Psoas muscle (tissue), 8 donors: Measurements from ENCODE around the gene ELMO1. TPM values are rescaled to one million over a fixed set of nuclear protein-coding genes. Genes with fewer than 3 reads are reported as not detected.

Source experiments
- ATAC-seq, 4 donors: fragments of 200-7000 bp; cut with Tn5 transposase; one replicate each; pipeline ENCODE4 v1.9.1; 2020; ENCODE audit warnings: moderate library complexity in 3 of 4, mild to moderate bottlenecking in 2 of 4
- DNase-seq, 2 donors: peaks; one replicate each; pipeline ENCODE4 v3.0.0-alpha.2; 2020
- H3K27ac ChIP-seq: fragments of 200-600 bp; one replicate; pipeline ENCODE4 v1.8.0; 2022
- H3K27me3 ChIP-seq, 3 donors: fragments of 200-600 bp in 1 of 3; one replicate each; pipeline versions ENCODE4 v1.6.1 to v1.8.0; 2013 to 2022; ENCODE audit warnings: low read length in 2 of 3, mild to moderate bottlenecking in 2 of 3, moderate library complexity in 1 of 3; ENCODE audit not compliant: insufficient read depth in 3 of 3
- H3K36me3 ChIP-seq, 2 donors: fragments of 200-600 bp in 1 of 2; one replicate each; pipeline versions ENCODE4 v1.6.1 to v1.8.0; 2013 to 2022; ENCODE audit warnings: low read depth in 1 of 2, mild to moderate bottlenecking in 1 of 2, moderate library complexity in 1 of 2; ENCODE audit not compliant: insufficient read depth in 1 of 2
- H3K4me1 ChIP-seq: fragments of 200-600 bp; one replicate; pipeline ENCODE4 v1.8.0; 2022
- H3K4me3 ChIP-seq: fragments of 200-600 bp; one replicate; pipeline ENCODE4 v1.8.0; 2022; ENCODE audit warnings: mild to moderate bottlenecking
- H3K9me3 ChIP-seq: fragments of 200-600 bp; one replicate; pipeline ENCODE4 v1.8.0; 2022
- CTCF ChIP-seq: fragments of 200-600 bp; IDR thresholded peaks from one replicate; pipeline ENCODE4 v1.8.0; 2022; ENCODE audit warnings: antibody characterized with exemption
- WGBS, 3 donors: extraction: QIAGEN DNeasy Blood & Tissue Kit; methylation state at CpG; one replicate each; pipeline versions ENCODE4 v1.1.6 to v1.1.7; 2013; 5-methylcytosine and 5-hydroxymethylcytosine counted together
- intact Hi-C, 2 donors: fragments of 100-400 bp; cut with DNase I; formaldehyde crosslinking; loops; one replicate each; pipeline versions ENCODE4 v1.11.0 to v1.14.2; 2022
- polyA plus RNA-seq, 3 donors: library from polyadenylated mRNA; stranded (reverse); fragments of 200-250 nt; gene quantifications; one replicate each; pipeline ENCODE4 v1.2.3, GENCODE V29; 2013
- total RNA-seq, 4 donors: library from RNA; stranded (reverse); fragmentation: NEBNext Ultra II Directional in 2 of 4; extraction: Animal tissue kit (Norgen Biotek cat#: 25700) in 2 of 4; gene quantifications; one replicate each; pipeline versions ENCODE4 v1.2.1 to v1.2.4, GENCODE V29; 2021 to 2023
- donor health status: healthy with polysubstance abuse.
- donor health status: DM: no; HTN: no; CAD: no; lungs with moderate emphysema.
- donor health status: Bipolar disorder and iron deficiency.
- donor health status: healthy.
- donor health status: DM: yes; HTN: yes; CAD: no.
- donor health status: DM: no; HTN: no; CAD: no.
- donor health status: DM: no; HTN: no; CAD: no.
- donor health status: DM: yes; HTN: yes; CAD: no.

Gene ELMO1
- total and polyA plus RNA-seq, 7 donors, result 2.8 to 8.1 (median 6.9) TPM

- 86 to 100% (median 100%) methylated on average over 1 of the region's 1 CpG for WGBS, 3 donors
- Histone ChIP-seq H3K4me3 (no peak overlapping the region), H3K4me1 (no peaks in the 10 kb centered on the region), H3K27me3 (no peaks in the 10 kb centered on the region), H3K27ac (no peak overlapping the region), H3K9me3 (no peaks in the 10 kb centered on the region), H3K36me3 (no peaks in the 10 kb centered on the region)
- DNase-seq (no peak), ATAC-seq (no peak)
- no peak for TF ChIP-seq CTCF
- intact Hi-C loops, result no loop called here
These were observed 111.1 kb downstream of the ELMO1 start for GRCh38 chr7:37337522-37337921.

- Histone ChIP-seq H3K36me3 (no peaks in the 10 kb centered on the region), H3K4me1 (no peaks in the 10 kb centered on the region), H3K4me3 (no peak overlapping the region), H3K27ac (no peak overlapping the region), H3K9me3 (no peaks in the 10 kb centered on the region), H3K27me3 (no peaks in the 10 kb centered on the region)
- intact Hi-C loops, result no loop called here
- no peak for ATAC-seq
- WGBS, 3 donors, result 86 to 94% (median 90%) methylated on average over 5 of the region's 5 CpGs
- no peak for DNase-seq
- TF ChIP-seq CTCF, result no peak
These were observed 112.4 kb downstream of the ELMO1 start for GRCh38 chr7:37336259-37336658.

GRCh38 chr7:37333075-37333474 is 115.6 kb downstream of the ELMO1 start:
- Histone ChIP-seq H3K4me3 (no peak overlapping the region), H3K4me1 (no peaks in the 10 kb centered on the region), H3K27ac (no peak overlapping the region), H3K27me3 (no peaks in the 10 kb centered on the region), H3K9me3 (no peaks in the 10 kb centered on the region), H3K36me3 (no peaks in the 10 kb centered on the region)
- intact Hi-C loops, result no loop called here
- WGBS, 3 donors, result 66 to 80% (median 70%) methylated on average over 1 of the region's 1 CpG
- DNase-seq (no peak), ATAC-seq (no peak)
- TF ChIP-seq CTCF, result no peak

GRCh38 chr7:37332243-37333016 is 116.2 kb downstream of the ELMO1 start:
- Histone ChIP-seq H3K4me3 (no peak overlapping the region), H3K27ac (no peak overlapping the region), H3K9me3 (no peaks in the 10 kb centered on the region), H3K4me1 (no peaks in the 10 kb centered on the region), H3K36me3 (no peaks in the 10 kb centered on the region), H3K27me3 (no peaks in the 10 kb centered on the region)
- ATAC-seq (no peak), DNase-seq (no peak)
- TF ChIP-seq CTCF, result no peak
- 70 to 71% (median 71%) methylated on average over 9 of the region's 9 CpGs for WGBS, 3 donors
- intact Hi-C loops, result no loop called here

GRCh38 chr7:37330775-37331174 is 117.9 kb downstream of the ELMO1 start:
- TF ChIP-seq CTCF, result no peak
- ATAC-seq (no peak), DNase-seq (no peak)
- H3K27me3 ChIP-seq, result no peaks in the 10 kb centered on the region
- H3K9me3 ChIP-seq, result no peaks in the 10 kb centered on the region
- intact Hi-C loops, result no loop called here
- 47 to 48% (median 47%) methylated on average over 2 of the region's 2 CpGs for WGBS, 3 donors
- H3K27ac ChIP-seq, result no peak overlapping the region
- H3K36me3 ChIP-seq, result no peaks in the 10 kb centered on the region
- no peaks in the 10 kb centered on the region for H3K4me1 ChIP-seq
- H3K4me3 ChIP-seq, result no peak overlapping the region
